GM12878 (cell line): ENCODE data around the gene C16orf86. TPM values are rescaled to one million over a fixed set of nuclear protein-coding genes. Genes with fewer than 3 reads are reported as not detected.
A peak's percentile ranks its signal among the peaks of the same experiment; 100 is the strongest.

Experiments used
- CBX3 ChIP-seq: fragments of 200-600 bp; sonication (generic); IDR thresholded peaks from 2 replicates; pipeline ENCODE4 v1.6.1; 2016; ENCODE audit warnings: low read depth, borderline replicate concordance
- CHD1 ChIP-seq: IDR thresholded peaks from 2 replicates; pipeline ENCODE4 v1.6.1; 2012; ENCODE audit warnings: low read depth, low read length, improper control_type of control experiment
- EGR1 ChIP-seq, 2 experiments: IDR thresholded peaks; 1 replicate in 1 of 2; 2 replicates in 1 of 2; pipeline ENCODE4 v1.6.1; 2011 to 2012; ENCODE audit warnings: low read depth in 2 of 2, low read length in 2 of 2, borderline replicate concordance in 1 of 2, mild to moderate bottlenecking in 1 of 2, moderate library complexity in 1 of 2
- HCFC1 ChIP-seq: fragments of 150-350 bp; IDR thresholded peaks from 2 replicates; pipeline ENCODE4 v1.6.1; 2014; ENCODE audit warnings: low read length
- NR2C1 ChIP-seq: fragments of 450-650 bp; IDR thresholded peaks from 2 replicates; pipeline ENCODE4 v1.6.1; 2017; ENCODE audit warnings: antibody characterized with exemption, mild to moderate bottlenecking, moderate library complexity
- NR2C2 ChIP-seq: IDR thresholded peaks from 2 replicates; pipeline ENCODE4 v1.6.1; 2011; ENCODE audit warnings: borderline replicate concordance, low read depth; ENCODE audit not compliant: control insufficient read depth, insufficient read length
- PBX3 ChIP-seq: IDR thresholded peaks from 2 replicates; pipeline ENCODE4 v1.6.1; 2011; ENCODE audit warnings: mild to moderate bottlenecking, low read depth, low read length, moderate library complexity; ENCODE audit not compliant: insufficient replicate concordance
- SIX5 ChIP-seq: IDR thresholded peaks from 2 replicates; pipeline ENCODE4 v1.6.1; 2011; ENCODE audit warnings: mild to moderate bottlenecking, low read depth, low read length, moderate library complexity; ENCODE audit not compliant: severe bottlenecking
- SKIL ChIP-seq: fragments of 450-650 bp; IDR thresholded peaks from 2 replicates; pipeline ENCODE4 v1.6.1; 2017; ENCODE audit warnings: mild to moderate bottlenecking, low read depth, inconsistent platforms; ENCODE audit not compliant: poor library complexity, severe bottlenecking
- SPI1 ChIP-seq: IDR thresholded peaks from 2 replicates; pipeline ENCODE4 v1.6.1; 2011; ENCODE audit warnings: low read depth, mild to moderate bottlenecking, low read length, moderate library complexity, borderline replicate concordance; ENCODE audit not compliant: insufficient read depth
- SREBF1 ChIP-seq: IDR thresholded peaks from 2 replicates; pipeline ENCODE4 v1.6.1; 2012; ENCODE audit warnings: mild to moderate bottlenecking, low read length
- STAT1 ChIP-seq: fragments of 450-650 bp; conservative IDR thresholded peaks from 2 replicates; pipeline ENCODE4 v1.6.1; 2014; ENCODE audit warnings: antibody characterized with exemption, mild to moderate bottlenecking
- TARDBP ChIP-seq: IDR thresholded peaks from 2 replicates; pipeline ENCODE4 v1.6.1; 2016; ENCODE audit warnings: borderline replicate concordance
- WRNIP1 ChIP-seq: IDR thresholded peaks from 2 replicates; pipeline ENCODE4 v1.6.1; 2011; ENCODE audit warnings: low read depth, low read length, improper control_type of control experiment, borderline replicate concordance
- YBX1 ChIP-seq: fragments of 450-650 bp; IDR thresholded peaks from 2 replicates; pipeline ENCODE4 v1.6.1; 2016; ENCODE audit warnings: antibody characterized with exemption
- ZBTB4 ChIP-seq: fragments of 450-650 bp; formaldehyde crosslinking; IDR thresholded peaks from 2 replicates; pipeline ENCODE4 v1.4.0; 2022; ENCODE audit warnings: mild to moderate bottlenecking, moderate library complexity
- ZNF24 ChIP-seq: fragments of 450-650 bp; IDR thresholded peaks from 2 replicates; pipeline ENCODE4 v1.6.1; 2017; ENCODE audit warnings: antibody characterized with exemption, mild to moderate bottlenecking
- polyA plus RNA-seq, 11 experiments: library from polyadenylated mRNA; depleted of rRNA in 4 of 11; unstranded in 6 of 11; stranded (reverse) in 5 of 11; fragments of >200 nt; fragmentation: Nextera tagmentation in 4 of 11; fragmentation: Illumina TruSeq in 1 of 11; extraction: Ambion mirVana in 4 of 11; extraction: Trizol in 1 of 11; gene quantifications; 1 replicate in 1 of 11; 2 replicates in 10 of 11; pipeline versions ENCODE4 v1.2.1 to v1.2.3, GENCODE V29; 2011 to 2016; ENCODE audit warnings: inconsistent platforms in 2 of 11, missing spikeins in 2 of 11, low read depth in 1 of 11
- total RNA-seq, 4 experiments: library from RNA; depleted of rRNA in 3 of 4; stranded (reverse); fragments of >200 nt in 3 of 4; fragmentation: Illumina TruSeq in 1 of 4; extraction: Trizol in 1 of 4; gene quantifications; 2 replicates each; pipeline versions ENCODE4 v1.2.1 to v1.2.3, GENCODE V29; 2013 to 2021
- TF ChIP-seq, protein P1 (sequence below): fragments of 450-650 bp; IDR thresholded peaks from 2 replicates; pipeline ENCODE4 v1.6.1; 2014; ENCODE audit warnings: mild to moderate bottlenecking
- TF ChIP-seq, protein P2 (sequence below): fragments of 450-650 bp; IDR thresholded peaks from 2 replicates; pipeline ENCODE4 v1.6.1; 2017; ENCODE audit warnings: mild to moderate bottlenecking
- TF ChIP-seq, protein P3 (sequence below): fragments of 450-650 bp; IDR thresholded peaks from 2 replicates; pipeline ENCODE4 v1.6.1; 2017; ENCODE audit warnings: borderline replicate concordance

C16orf86 gene
- total and polyA plus RNA-seq, 10 of the 15 experiments (the other 5 are each of a cell fraction or from before 2014, with no cell fraction given) = 0.11 to 3.3 (median 1.6) TPM

DNA sequence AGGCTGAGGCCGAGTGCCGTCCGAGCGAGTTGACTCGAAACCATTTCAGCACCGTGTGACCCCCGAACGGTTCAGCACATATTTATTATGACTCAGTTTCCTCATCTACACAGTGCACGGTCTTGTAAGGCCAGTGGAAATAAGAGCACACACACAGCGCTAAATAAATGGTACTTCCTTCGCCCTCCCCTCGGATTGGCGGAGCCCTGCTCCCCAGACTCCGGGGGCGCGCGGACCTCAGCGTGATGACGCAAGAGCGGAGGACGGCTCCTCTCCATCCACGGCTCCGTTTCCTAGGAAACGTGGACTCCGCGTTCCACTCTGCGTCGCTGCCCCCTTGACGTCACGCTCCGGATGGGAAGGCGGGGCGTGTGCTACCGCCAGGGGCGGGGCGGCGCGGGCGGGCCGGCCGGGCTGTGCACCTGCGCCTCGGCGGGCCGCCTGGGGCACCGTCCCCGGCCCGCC lies 6.0 kb upstream of the C16orf86 start, which contains the start of gene PARD6A (continued):
- TF ChIP-seq ZNF24 (no peak), EGR1 (IDR thresholded peaks at IDR 0.05; ENCODE audit: borderline replicate concordance in 1 of 2, low read depth in 2 of 2, low read length in 2 of 2) (peak; percentile 39 to 75), WRNIP1 (no peak), CBX3 (no peak), PBX3 (no peak), SIX5 (no peak), SPI1 (no peak), ZBTB4 (CRISPR knock-in tag) (no peak), CHD1 (no peak), STAT1 (no peak), NR2C1 (peak; percentile 56; the same call in 1 of the 2 replicates), HCFC1 (peak; percentile 51), NR2C2 (no peak), SREBF1 (peak; percentile 60; the same call in 1 of the 2 replicates), SKIL (no peak), YBX1 (no peak), TARDBP (no peak)
- TF ChIP-seq, protein P1, sequence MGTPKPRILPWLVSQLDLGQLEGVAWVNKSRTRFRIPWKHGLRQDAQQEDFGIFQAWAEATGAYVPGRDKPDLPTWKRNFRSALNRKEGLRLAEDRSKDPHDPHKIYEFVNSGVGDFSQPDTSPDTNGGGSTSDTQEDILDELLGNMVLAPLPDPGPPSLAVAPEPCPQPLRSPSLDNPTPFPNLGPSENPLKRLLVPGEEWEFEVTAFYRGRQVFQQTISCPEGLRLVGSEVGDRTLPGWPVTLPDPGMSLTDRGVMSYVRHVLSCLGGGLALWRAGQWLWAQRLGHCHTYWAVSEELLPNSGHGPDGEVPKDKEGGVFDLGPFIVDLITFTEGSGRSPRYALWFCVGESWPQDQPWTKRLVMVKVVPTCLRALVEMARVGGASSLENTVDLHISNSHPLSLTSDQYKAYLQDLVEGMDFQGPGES = no peak; the same call in 1 of the 2 replicates
- TF ChIP-seq, protein P2, sequence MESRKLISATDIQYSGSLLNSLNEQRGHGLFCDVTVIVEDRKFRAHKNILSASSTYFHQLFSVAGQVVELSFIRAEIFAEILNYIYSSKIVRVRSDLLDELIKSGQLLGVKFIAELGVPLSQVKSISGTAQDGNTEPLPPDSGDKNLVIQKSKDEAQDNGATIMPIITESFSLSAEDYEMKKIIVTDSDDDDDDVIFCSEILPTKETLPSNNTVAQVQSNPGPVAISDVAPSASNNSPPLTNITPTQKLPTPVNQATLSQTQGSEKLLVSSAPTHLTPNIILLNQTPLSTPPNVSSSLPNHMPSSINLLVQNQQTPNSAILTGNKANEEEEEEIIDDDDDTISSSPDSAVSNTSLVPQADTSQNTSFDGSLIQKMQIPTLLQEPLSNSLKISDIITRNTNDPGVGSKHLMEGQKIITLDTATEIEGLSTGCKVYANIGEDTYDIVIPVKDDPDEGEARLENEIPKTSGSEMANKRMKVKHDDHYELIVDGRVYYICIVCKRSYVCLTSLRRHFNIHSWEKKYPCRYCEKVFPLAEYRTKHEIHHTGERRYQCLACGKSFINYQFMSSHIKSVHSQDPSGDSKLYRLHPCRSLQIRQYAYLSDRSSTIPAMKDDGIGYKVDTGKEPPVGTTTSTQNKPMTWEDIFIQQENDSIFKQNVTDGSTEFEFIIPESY = no peak
- TF ChIP-seq, protein P3, sequence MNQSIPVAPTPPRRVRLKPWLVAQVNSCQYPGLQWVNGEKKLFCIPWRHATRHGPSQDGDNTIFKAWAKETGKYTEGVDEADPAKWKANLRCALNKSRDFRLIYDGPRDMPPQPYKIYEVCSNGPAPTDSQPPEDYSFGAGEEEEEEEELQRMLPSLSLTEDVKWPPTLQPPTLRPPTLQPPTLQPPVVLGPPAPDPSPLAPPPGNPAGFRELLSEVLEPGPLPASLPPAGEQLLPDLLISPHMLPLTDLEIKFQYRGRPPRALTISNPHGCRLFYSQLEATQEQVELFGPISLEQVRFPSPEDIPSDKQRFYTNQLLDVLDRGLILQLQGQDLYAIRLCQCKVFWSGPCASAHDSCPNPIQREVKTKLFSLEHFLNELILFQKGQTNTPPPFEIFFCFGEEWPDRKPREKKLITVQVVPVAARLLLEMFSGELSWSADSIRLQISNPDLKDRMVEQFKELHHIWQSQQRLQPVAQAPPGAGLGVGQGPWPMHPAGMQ = no peak
